ENCODE measurements around the gene ANKRD34B. TPM values are rescaled to one million over a fixed set of nuclear protein-coding genes. Genes with fewer than 3 reads are reported as not detected.

ANKRD34B gene
- total RNA-seq, 1 experiment from 2014 or later: not detected

- Histone ChIP-seq H3K9me3 (ENCODE audit: control insufficient read depth in 1 of 2, insufficient read depth in 1 of 2, low read depth in 1 of 2, low read length in 2 of 2) (no peaks in the 10 kb centered on the region), H3K4me2 (ENCODE audit: low read length) (no peak overlapping the region), H3K4me1 (ENCODE audit: control insufficient read depth in 1 of 2, insufficient read depth in 2 of 2, low read length in 2 of 2) (no peaks in the 10 kb centered on the region), H3K27me3 (ENCODE audit: insufficient read depth, low read length) (no peaks in the 10 kb centered on the region), H4K20me1 (ENCODE audit: insufficient read depth) (no peaks in the 10 kb centered on the region), H3K9ac (ENCODE audit: low read length) (no peak overlapping the region), H3K9me2 (ENCODE audit: insufficient read depth) (no peaks in the 10 kb centered on the region), H3K79me2 (ENCODE audit: insufficient read depth, low read length) (no peaks in the 10 kb centered on the region), H3K4me3 (replicated peaks in 1 of 2; ENCODE audit: low read depth in 1 of 2, low read length in 2 of 2) (no peak overlapping the region), H2AFZ (ENCODE audit: low read depth, low read length, poor library complexity, severe bottlenecking) (no peak overlapping the region), H3K27ac (ENCODE audit: low read depth, low read length) (no peak overlapping the region), H3K36me3 (ENCODE audit: control insufficient read depth in 1 of 2, insufficient read depth in 2 of 2, low read length in 2 of 2) (no peaks in the 10 kb centered on the region)
- ATAC-seq (no peak), DNase-seq (ENCODE audit: low read depth, low spot score) (no peak)
- CTCF ChIA-PET: no interaction called here
- intact Hi-C loops (cut with micrococcal nuclease): no loop called here
- POLR2A ChIA-PET: no interaction called here
- no TSS peak for BruUV-seq (replicated peaks)
- TF ChIP-seq POLR2AphosphoS5 (IDR thresholded peaks at IDR 0.05; ENCODE audit: low read depth, low read length) (no peak), FOSL1 (IDR thresholded peaks at IDR 0.05; ENCODE audit: low read depth) (no peak), JUND (IDR thresholded peaks at IDR 0.05) (no peak)
- TF ChIP-seq, protein P1, sequence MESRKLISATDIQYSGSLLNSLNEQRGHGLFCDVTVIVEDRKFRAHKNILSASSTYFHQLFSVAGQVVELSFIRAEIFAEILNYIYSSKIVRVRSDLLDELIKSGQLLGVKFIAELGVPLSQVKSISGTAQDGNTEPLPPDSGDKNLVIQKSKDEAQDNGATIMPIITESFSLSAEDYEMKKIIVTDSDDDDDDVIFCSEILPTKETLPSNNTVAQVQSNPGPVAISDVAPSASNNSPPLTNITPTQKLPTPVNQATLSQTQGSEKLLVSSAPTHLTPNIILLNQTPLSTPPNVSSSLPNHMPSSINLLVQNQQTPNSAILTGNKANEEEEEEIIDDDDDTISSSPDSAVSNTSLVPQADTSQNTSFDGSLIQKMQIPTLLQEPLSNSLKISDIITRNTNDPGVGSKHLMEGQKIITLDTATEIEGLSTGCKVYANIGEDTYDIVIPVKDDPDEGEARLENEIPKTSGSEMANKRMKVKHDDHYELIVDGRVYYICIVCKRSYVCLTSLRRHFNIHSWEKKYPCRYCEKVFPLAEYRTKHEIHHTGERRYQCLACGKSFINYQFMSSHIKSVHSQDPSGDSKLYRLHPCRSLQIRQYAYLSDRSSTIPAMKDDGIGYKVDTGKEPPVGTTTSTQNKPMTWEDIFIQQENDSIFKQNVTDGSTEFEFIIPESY (IDR thresholded peaks at IDR 0.05; ENCODE audit: extremely low read depth, insufficient replicate concordance, low read length): no peak
- RAD21 ChIA-PET (ENCODE audit: low non-redundant PET in 1 of 2, low total read pairs in 2 of 2, uncharacterized antibody in 2 of 2, unreplicated experiment in 2 of 2): no interaction called here
These were observed 22.0 kb upstream of the ANKRD34B start for GRCh38 chr5:80592105-80592504.

GRCh38 chr5:80591352-80591751 is 21.3 kb upstream of the ANKRD34B start:
- TF ChIP-seq RAD21 (IDR thresholded peaks at IDR 0.05; ENCODE audit: low read depth): no peak
- TF ChIP-seq CBX3 (IDR thresholded peaks at IDR 0.05; ENCODE audit: low read depth): no peak
- TF ChIP-seq SRF (IDR thresholded peaks at IDR 0.05; ENCODE audit: low read depth): no peak
- no peak for TF ChIP-seq YY1 (IDR thresholded peaks at IDR 0.05; ENCODE audit: extremely low read depth, insufficient replicate concordance, low read depth, low read length)
- no peak for TF ChIP-seq CTCF (IDR thresholded peaks at IDR 0.05 in 2 of 3, conservative IDR thresholded peaks at IDR 0.05 in 1 of 3; ENCODE audit: borderline replicate concordance in 1 of 3, insufficient read depth in 1 of 3, low read depth in 2 of 3, low read length in 2 of 3)
- no peak for TF ChIP-seq POLR2A (IDR thresholded peaks at IDR 0.05; ENCODE audit: borderline replicate concordance, extremely low read depth, insufficient read depth, insufficient read length)
- TF ChIP-seq ZFX (IDR thresholded peaks at IDR 0.05): no peak
- no peak for TF ChIP-seq EZH2 (IDR thresholded peaks at IDR 0.05)
- no peak for TF ChIP-seq TCF7L2 (IDR thresholded peaks at IDR 0.05; ENCODE audit: borderline replicate concordance, extremely low read depth, insufficient read depth, insufficient read length)
- TF ChIP-seq, protein P1 (IDR thresholded peaks at IDR 0.05; ENCODE audit: extremely low read depth, insufficient replicate concordance, low read length): no peak
- BruUV-seq (replicated peaks): no TSS peak
- Histone ChIP-seq H2AFZ (ENCODE audit: low read depth, low read length, poor library complexity, severe bottlenecking) (no peak overlapping the region), H3K27me3 (ENCODE audit: insufficient read depth, low read length) (no peaks in the 10 kb centered on the region), H3K4me2 (ENCODE audit: low read length) (no peak overlapping the region), H3K4me1 (ENCODE audit: control insufficient read depth in 1 of 2, insufficient read depth in 2 of 2, low read length in 2 of 2) (no peaks in the 10 kb centered on the region), H3K27ac (ENCODE audit: low read depth, low read length) (no peak overlapping the region), H3K36me3 (ENCODE audit: control insufficient read depth in 1 of 2, insufficient read depth in 2 of 2, low read length in 2 of 2) (no peaks in the 10 kb centered on the region), H3K79me2 (ENCODE audit: insufficient read depth, low read length) (no peaks in the 10 kb centered on the region), H3K4me3 (replicated peaks in 1 of 2; ENCODE audit: low read depth in 1 of 2, low read length in 2 of 2) (no peak overlapping the region), H4K20me1 (ENCODE audit: insufficient read depth) (no peaks in the 10 kb centered on the region), H3K9ac (ENCODE audit: low read length) (no peak overlapping the region), H3K9me2 (ENCODE audit: insufficient read depth) (no peaks in the 10 kb centered on the region), H3K9me3 (ENCODE audit: control insufficient read depth in 1 of 2, insufficient read depth in 1 of 2, low read depth in 1 of 2, low read length in 2 of 2) (no peaks in the 10 kb centered on the region)
- CTCF ChIA-PET: no interaction called here
- RAD21 ChIA-PET (ENCODE audit: low non-redundant PET in 1 of 2, low total read pairs in 2 of 2, uncharacterized antibody in 2 of 2, unreplicated experiment in 2 of 2): no interaction called here
- ATAC-seq (no peak), DNase-seq (ENCODE audit: low read depth, low spot score) (no peak)
- POLR2A ChIA-PET: no interaction called here
- intact Hi-C loops (cut with micrococcal nuclease): no loop called here

All from HCT116 (cell line).